ENCODE results near the gene NRCAM.

DNA sequence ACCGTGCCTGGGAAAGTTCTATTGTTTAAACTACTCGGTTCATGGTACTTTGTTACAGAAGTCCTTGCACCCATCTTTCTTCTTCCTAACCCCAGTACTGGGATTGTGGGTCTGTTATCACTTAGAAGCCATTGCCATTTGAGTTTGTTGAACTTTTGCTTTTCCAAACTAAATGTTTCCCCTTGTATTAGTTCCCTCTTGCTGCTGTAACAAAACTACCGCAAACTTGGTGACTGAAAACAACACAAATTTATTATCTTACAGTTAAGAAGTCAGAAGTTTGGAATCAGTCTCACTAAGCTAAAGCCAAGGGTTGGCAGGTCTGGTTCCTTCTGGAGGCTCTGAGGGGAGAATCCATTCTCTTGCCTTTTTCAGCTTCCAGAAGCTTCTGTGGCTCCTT lies 319.2 kb downstream of the NRCAM start:
- TF ChIP-seq GATA2 (IDR thresholded peaks at IDR 0.05; ENCODE audit: low read depth, low read length), result no peak
- TF ChIP-seq GATA3 (IDR thresholded peaks at IDR 0.05; ENCODE audit: low read depth, low read length), result no peak
